IMR-90 (cell line): ENCODE data around the gene XRN1. TPM values are rescaled to one million over a fixed set of nuclear protein-coding genes. Genes with fewer than 3 reads are reported as not detected.

ENCODE experiments used
- ATAC-seq: fragments of 200-7000 bp; cut with Tn5 transposase; 2 replicates; pipeline ENCODE4 v1.9.1; 2020; ENCODE audit warnings: low read depth, mild to moderate bottlenecking, moderate library complexity
- BruUV-seq: library from RNA; stranded (reverse); fragments of 400-500 nt; replicated peaks from 2 replicates; lab custom pipeline; 2021; lab: Mats Ljungman, UMichigan
- CTCF ChIA-PET: fragments of 300-600 bp; formaldehyde crosslinking; extraction: SDS; loops from one replicate; lab custom pipeline; 2021; ENCODE audit warnings: antibody characterized with exemption; lab: Yijun Ruan, JAX
- POLR2A ChIA-PET: fragments of 300-600 bp; sonication (Branson Sonifier 250); formaldehyde crosslinking; loops from one replicate; lab custom pipeline; 2022; ENCODE audit warnings: antibody characterized with exemption; ENCODE audit not compliant: unreplicated experiment; lab: Charles Lee
- DNase-seq: peaks from one replicate; pipeline ENCODE4 v3.0.0; 2013
- H2AFZ ChIP-seq: replicated peaks from 2 replicates; pipeline ENCODE3; 2013; ENCODE audit warnings: low read length, mild to moderate bottlenecking; ENCODE audit not compliant: poor library complexity
- H2AK5ac ChIP-seq: 2 replicates; pipeline ENCODE4 v1.6.1; 2013; ENCODE audit warnings: low read depth, low read length, inconsistent platforms
- H2AK9ac ChIP-seq: replicated peaks from 2 replicates; pipeline ENCODE3; 2013; ENCODE audit warnings: mild to moderate bottlenecking, low read depth, low read length, moderate library complexity; ENCODE audit not compliant: poor library complexity
- H2BK120ac ChIP-seq: 2 replicates; pipeline ENCODE4 v1.6.1; 2013; ENCODE audit warnings: low read depth, low read length, inconsistent platforms
- H2BK15ac ChIP-seq: 3 replicates; pipeline ENCODE4 v1.6.1; 2013; ENCODE audit warnings: low read depth, low read length, inconsistent platforms
- H2BK20ac ChIP-seq: 2 replicates; pipeline ENCODE4 v1.6.1; 2013; ENCODE audit warnings: low read depth, mild to moderate bottlenecking, inconsistent platforms, low read length, moderate library complexity
- H2BK5ac ChIP-seq: 2 replicates; pipeline ENCODE4 v1.6.1; 2013; ENCODE audit warnings: mild to moderate bottlenecking, low read depth, low read length, inconsistent platforms; ENCODE audit not compliant: poor library complexity, severe bottlenecking
- H3K14ac ChIP-seq: replicated peaks from 2 replicates; pipeline ENCODE4 v1.6.1; 2013; ENCODE audit warnings: low read depth, low read length, inconsistent platforms
- H3K18ac ChIP-seq: 2 replicates; pipeline ENCODE4 v1.6.1; 2013; ENCODE audit warnings: low read depth, low read length, control low read depth
- H3K23ac ChIP-seq: 2 replicates; pipeline ENCODE4 v1.6.1; 2013; ENCODE audit warnings: low read depth, low read length, inconsistent platforms
- H3K27ac ChIP-seq: 2 replicates; pipeline ENCODE4 v1.5.1; 2013; ENCODE audit warnings: mild to moderate bottlenecking, control low read depth, low read length; ENCODE audit not compliant: insufficient read depth
- H3K27me3 ChIP-seq: 2 replicates; pipeline ENCODE4 v1.6.1; 2013; ENCODE audit warnings: low read length; ENCODE audit not compliant: control insufficient read depth, insufficient read depth
- H3K36me3 ChIP-seq: 2 replicates; pipeline ENCODE4 v1.6.1; 2013; ENCODE audit warnings: low read length, mixed read lengths; ENCODE audit not compliant: control insufficient read depth, insufficient read depth
- H3K4ac ChIP-seq: 2 replicates; pipeline ENCODE4 v1.6.1; 2013; ENCODE audit warnings: low read depth, low read length, inconsistent platforms
- H3K4me1 ChIP-seq: 2 replicates; pipeline ENCODE4 v1.6.1; 2013; ENCODE audit warnings: low read length, mixed read lengths; ENCODE audit not compliant: control insufficient read depth, insufficient read depth
- H3K4me2 ChIP-seq: 2 replicates; pipeline ENCODE4 v1.6.1; 2013; ENCODE audit warnings: low read depth, mild to moderate bottlenecking, control low read depth, low read length, moderate library complexity
- H3K4me3 ChIP-seq: 2 replicates; pipeline ENCODE4 v1.5.1; 2013; ENCODE audit warnings: low read depth, mild to moderate bottlenecking, control low read depth, low read length, moderate library complexity; ENCODE audit not compliant: insufficient read depth
- H3K56ac ChIP-seq: 2 replicates; pipeline ENCODE4 v1.6.1; 2013; ENCODE audit warnings: low read length, inconsistent platforms; ENCODE audit not compliant: insufficient read depth; ENCODE audit errors: extremely low read depth
- H3K79me1 ChIP-seq, 2 experiments: 2 replicates each; pipeline ENCODE4 v1.6.1; 2013; ENCODE audit warnings: low read length in 2 of 2, inconsistent platforms in 1 of 2, low read depth in 1 of 2
- H3K9ac ChIP-seq: 2 replicates; pipeline ENCODE4 v1.6.1; 2013; ENCODE audit warnings: low read depth, low read length, control low read depth
- H3K9me1 ChIP-seq: 2 replicates; pipeline ENCODE4 v1.6.1; 2013; ENCODE audit warnings: low read length, inconsistent platforms; ENCODE audit not compliant: insufficient read depth
- H3K9me3 ChIP-seq: 2 replicates; pipeline ENCODE4 v1.6.1; 2013; ENCODE audit warnings: low read length; ENCODE audit not compliant: control insufficient read depth, insufficient read depth
- H4K20me1 ChIP-seq: 2 replicates; pipeline ENCODE4 v1.6.1; 2013; ENCODE audit warnings: low read length, inconsistent platforms; ENCODE audit not compliant: insufficient read depth
- H4K5ac ChIP-seq: 2 replicates; pipeline ENCODE4 v1.6.1; 2013; ENCODE audit warnings: mild to moderate bottlenecking, low read depth, low read length, control low read depth
- H4K8ac ChIP-seq, 2 experiments: 2 replicates each; pipeline ENCODE4 v1.6.1; 2013; ENCODE audit warnings: low read depth in 2 of 2, low read length in 2 of 2, control low read depth in 1 of 2, inconsistent platforms in 1 of 2
- H4K91ac ChIP-seq: 2 replicates; pipeline ENCODE4 v1.6.1; 2013; ENCODE audit warnings: low read depth, low read length, inconsistent platforms; ENCODE audit not compliant: insufficient read depth
- CEBPB ChIP-seq: IDR thresholded peaks from 2 replicates; pipeline ENCODE4 v1.6.1; 2012; ENCODE audit warnings: low read depth, low read length, improper control_type of control experiment
- ELK1 ChIP-seq: fragments of 150-350 bp; IDR thresholded peaks from 2 replicates; pipeline ENCODE4 v1.6.1; 2016; ENCODE audit warnings: low read depth, mild to moderate bottlenecking, low read length, moderate library complexity, borderline replicate concordance
- MAZ ChIP-seq: IDR thresholded peaks from 2 replicates; pipeline ENCODE4 v1.6.1; 2012; ENCODE audit warnings: low read depth, mild to moderate bottlenecking, low read length, improper control_type of control experiment, moderate library complexity, borderline replicate concordance
- WGBS, 2 experiments: methylation state at CpG; one replicate each; pipeline versions ENCODE4 v1.1.5 to v1.1.7; 2013; ENCODE audit warnings: missing lambda C conversion rate in 2 of 2; ENCODE audit not compliant: insufficient read length in 1 of 2; ENCODE audit errors: extremely low coverage in 2 of 2; 5-methylcytosine and 5-hydroxymethylcytosine counted together
- dilution Hi-C: fragments of 300-500 bp; cut with HindIII; formaldehyde crosslinking; loops from one replicate; pipeline ENCODE4 v1.14.3; 2018; ENCODE audit warnings: low sequenced_read_pairs; ENCODE audit not compliant: unreplicated experiment
- in situ Hi-C: fragments of 300-500 bp; cut with MboI; formaldehyde crosslinking; loops from 3 replicates; pipeline ENCODE4 v1.14.3; 2019; ENCODE audit warnings: low sequenced_read_pairs, inconsistent platforms, mixed read lengths
- intact Hi-C: fragments of 100-400 bp; cut with micrococcal nuclease; formaldehyde crosslinking; loops from 2 replicates; pipeline ENCODE4 v1.10.0; 2022
- polyA plus RNA-seq, 3 experiments: library from polyadenylated mRNA; depleted of rRNA; stranded (reverse); fragments of >200 nt; gene quantifications; 2 replicates each; pipeline ENCODE4 v1.2.3, GENCODE V29; 2012; ENCODE audit warnings: low replicate concordance in 1 of 3
- total RNA-seq: library from RNA; depleted of rRNA; stranded (reverse); fragments of >200 nt; gene quantifications from 2 replicates; pipeline ENCODE4 v1.2.3, GENCODE V29; 2012

Gene XRN1
- total and polyA plus RNA-seq, 2 of the 4 experiments (the other 2 are of a cell fraction): 6.0 to 21.5 TPM

GRCh38 chr3:142434503-142434902 is 13.3 kb downstream of the XRN1 start:
- H2BK15ac ChIP-seq: no peak overlapping the region
- WGBS, 2 experiments: no CpG with 5 or more reads among the region's 4 CpGs
- H4K20me1 ChIP-seq: peaks cover 16% of the 10 kb centered on the region; the same call in 1 of the 2 replicates
- no peak overlapping the region for H3K9ac ChIP-seq
- no peak overlapping the region for H3K56ac ChIP-seq
- dilution Hi-C loops: no loop called here
- H3K79me1 ChIP-seq: peaks cover 13 to 16% of the 10 kb centered on the region in 2 experiments; a peak in 3 of 4 replicates
- TF ChIP-seq MAZ (no peak), ELK1 (no peak), CEBPB (peak; percentile 64)
- 0 out of 2 replicates have a peak overlapping the region, but pooled peaks have one; percentile 51 for H3K14ac ChIP-seq
- no peak overlapping the region for H2AK5ac ChIP-seq
- H3K4me1 ChIP-seq: no peaks in the 10 kb centered on the region
- H3K9me3 ChIP-seq: no peaks in the 10 kb centered on the region
- no peak overlapping the region for H4K91ac ChIP-seq
- ChIA-PET POLR2A (no interaction called here), CTCF (interaction anchor here (0.6 to 0.7 kb wide), 2 partner anchors 874 to 940 kb away, joined by 3 to 5 read pairs; no protein-coding TSS in a partner anchor)
- H3K9me1 ChIP-seq: no peaks in the 10 kb centered on the region; the same call in 1 of the 2 replicates
- no peak overlapping the region for H3K4me3 ChIP-seq
- no peak overlapping the region for H3K27ac ChIP-seq
- H4K5ac ChIP-seq: no peak overlapping the region
- H2AK9ac ChIP-seq: no peak overlapping the region
- H3K27me3 ChIP-seq: no peaks in the 10 kb centered on the region
- intact Hi-C loops: no loop called here
- no peak overlapping the region for H2BK5ac ChIP-seq
- ATAC-seq (no peak), DNase-seq (no peak)
- H4K8ac ChIP-seq: no peak overlapping the region
- no peak overlapping the region for H3K18ac ChIP-seq
- BruUV-seq: no TSS peak
- no peak overlapping the region for H3K23ac ChIP-seq
- in situ Hi-C loops: no loop called here
- H2BK120ac ChIP-seq: no peak overlapping the region
- H2AFZ ChIP-seq: no peak overlapping the region
- H2BK20ac ChIP-seq: no peak overlapping the region
- no peak overlapping the region for H3K4me2 ChIP-seq
- no peak overlapping the region for H3K4ac ChIP-seq
- peaks cover 8% of the 10 kb centered on the region; the same call in 1 of the 2 replicates for H3K36me3 ChIP-seq
